Effector memory CD4-positive, alpha-beta T cell (primary cell): ENCODE data around the gene C11orf86.
"Not testable (repeated sequence)": the region's sequence is repeated elsewhere in the genome, so short reads cannot be mapped to it uniquely, and the experiment has no call there.

ENCODE experiments used
- DNase-seq, 3 donors: peaks; one replicate each; pipeline ENCODE4 v3.0.0-alpha.2; 2020
- H3K27ac ChIP-seq: 2 replicates; pipeline ENCODE4 v1.7.0; 2013; ENCODE audit warnings: mild to moderate bottlenecking, low read length, moderate library complexity; ENCODE audit not compliant: insufficient read depth, poor library complexity, severe bottlenecking
- H3K27me3 ChIP-seq: replicated peaks from 2 replicates; pipeline ENCODE4 v1.7.0; 2013; ENCODE audit warnings: mild to moderate bottlenecking, low read length; ENCODE audit not compliant: insufficient read depth, control insufficient read depth, poor library complexity, severe bottlenecking
- H3K36me3 ChIP-seq: 2 replicates; pipeline ENCODE4 v1.7.0; 2013; ENCODE audit warnings: mild to moderate bottlenecking, low read length, moderate library complexity; ENCODE audit not compliant: control insufficient read depth, insufficient read depth
- H3K4me1 ChIP-seq: 2 replicates; pipeline ENCODE4 v1.7.0; 2013; ENCODE audit warnings: low read length, mild to moderate bottlenecking; ENCODE audit not compliant: control insufficient read depth, insufficient read depth, poor library complexity, severe bottlenecking
- H3K4me3 ChIP-seq: 2 replicates; pipeline ENCODE4 v1.7.0; 2013; ENCODE audit warnings: low read length, low read depth, mild to moderate bottlenecking; ENCODE audit not compliant: insufficient read depth, poor library complexity, severe bottlenecking
- H3K9me3 ChIP-seq: 2 replicates; pipeline ENCODE4 v1.7.0; 2013; ENCODE audit warnings: mild to moderate bottlenecking, low read length, moderate library complexity; ENCODE audit not compliant: control insufficient read depth

C11orf86 gene

GRCh38 chr11:66951135-66951534, 24.0 kb upstream of the C11orf86 start:
- Histone ChIP-seq H3K4me1 (no peaks in the 10 kb centered on the region), H3K9me3 (no peaks in the 10 kb centered on the region), H3K27ac (no peak overlapping the region), H3K4me3 (no peak overlapping the region), H3K27me3 (no peaks in the 10 kb centered on the region), H3K36me3 (no peaks in the 10 kb centered on the region)
- DNase-seq: no peak

- no peak overlapping the region for H3K4me3 ChIP-seq
- no peak for DNase-seq
- H3K9me3 ChIP-seq: no peaks in the 10 kb centered on the region
- H3K4me1 ChIP-seq: no peaks in the 10 kb centered on the region
- no peaks in the 10 kb centered on the region for H3K36me3 ChIP-seq
- no peaks in the 10 kb centered on the region for H3K27me3 ChIP-seq
- H3K27ac ChIP-seq: no peak overlapping the region
Observed at GRCh38 chr11:66951927-66952337, 23.2 kb upstream of the C11orf86 start.

DNA sequence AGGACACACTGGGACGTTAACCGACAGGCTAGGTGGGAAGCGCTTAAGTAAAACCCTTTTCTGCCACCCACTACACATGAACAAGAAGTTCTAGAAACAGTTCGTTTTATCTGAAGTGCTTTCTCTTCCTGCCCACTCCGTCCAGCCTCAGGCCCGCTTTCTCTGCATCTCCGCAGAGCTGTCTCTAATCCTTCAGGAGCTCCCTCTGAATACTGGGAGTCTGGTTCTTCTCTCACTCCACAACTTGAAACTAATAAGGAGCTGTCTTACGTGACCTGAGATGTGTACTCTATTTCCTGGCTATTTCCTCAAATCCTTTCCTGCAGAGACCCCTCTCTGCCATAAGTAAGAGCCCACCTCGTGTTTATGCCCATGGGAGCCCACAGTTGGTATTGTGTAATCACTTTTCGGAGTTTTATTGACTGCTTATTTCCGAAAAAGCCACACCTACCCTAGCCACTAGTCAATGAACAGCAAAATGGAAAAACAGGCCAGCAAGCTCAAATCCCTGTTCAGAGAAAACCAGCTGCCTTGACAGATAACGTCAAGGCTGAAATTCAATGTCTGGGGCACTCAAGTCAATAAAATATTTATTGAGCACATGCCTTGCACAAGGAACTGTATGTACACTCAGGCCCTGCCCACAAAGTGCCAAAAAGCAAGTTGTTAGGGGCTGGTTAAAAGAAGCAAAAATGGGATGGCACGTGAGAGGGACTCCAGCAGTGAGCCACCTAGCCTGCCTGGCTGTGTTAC, 21.8 kb upstream of the C11orf86 start:
- Histone ChIP-seq H3K4me1 (peaks cover 3% of the 10 kb centered on the region), H3K36me3 (no peaks in the 10 kb centered on the region)
- no peak for DNase-seq

DNA sequence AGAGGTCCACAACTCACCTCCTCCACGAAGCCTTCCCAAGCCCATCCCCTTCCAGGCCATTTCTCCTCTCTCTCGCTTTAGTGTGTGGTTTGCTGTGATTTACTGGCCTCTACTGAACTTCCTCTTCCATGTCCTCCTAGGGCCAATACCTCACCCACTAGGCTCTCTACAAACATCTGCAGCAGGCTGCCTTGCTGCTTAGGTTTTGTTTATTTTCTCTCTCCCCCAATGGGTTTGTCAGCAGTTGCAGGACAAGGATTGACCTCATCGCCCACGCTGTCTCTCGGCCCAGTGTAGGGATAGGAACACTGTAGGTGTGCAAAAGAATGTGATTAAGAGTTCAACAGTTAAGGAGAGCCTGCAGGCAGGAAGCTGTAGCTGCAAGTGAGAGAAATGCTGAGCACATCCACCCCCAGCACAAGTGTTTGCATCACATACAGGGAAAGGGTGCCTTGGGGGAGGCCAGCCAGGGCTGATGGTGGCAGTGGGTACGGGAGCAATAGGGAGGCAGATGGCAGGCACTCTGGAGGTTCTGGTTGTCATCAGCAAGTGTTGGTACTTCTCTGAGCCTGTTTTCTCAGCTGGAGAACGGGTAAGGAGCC, 18.3 kb upstream of the C11orf86 start:
- Histone ChIP-seq H3K27ac (no peak overlapping the region), H3K36me3 (no peaks in the 10 kb centered on the region), H3K27me3 (no peaks in the 10 kb centered on the region), H3K4me1 (peaks cover 11% of the 10 kb centered on the region), H3K9me3 (no peaks in the 10 kb centered on the region), H3K4me3 (no peak overlapping the region)
- DNase-seq: no peak

More for the DNA sequence above, 21.8 kb upstream of the C11orf86 start:
- Histone ChIP-seq H3K27me3 (no peaks in the 10 kb centered on the region), H3K9me3 (no peaks in the 10 kb centered on the region), H3K4me3 (no peak overlapping the region), H3K27ac (no peak overlapping the region)

GRCh38 chr11:66957971-66958231, 17.2 kb upstream of the C11orf86 start:
- Histone ChIP-seq H3K4me3 (peak overlapping the region; percentile 74), H3K9me3 (no peaks in the 10 kb centered on the region), H3K4me1 (peaks cover 11% of the 10 kb centered on the region), H3K27ac (no peak overlapping the region), H3K27me3 (no peaks in the 10 kb centered on the region), H3K36me3 (no peaks in the 10 kb centered on the region)
- no peak for DNase-seq

- peaks cover 11% of the 10 kb centered on the region for H3K4me1 ChIP-seq
- H3K27me3 ChIP-seq: no peaks in the 10 kb centered on the region
- DNase-seq: peak; percentile 93 to 96 (median 96)
- no peaks in the 10 kb centered on the region for H3K36me3 ChIP-seq
- peak within 1 kb of the TSS; percentile 74 for H3K4me3 ChIP-seq
- no peaks in the 10 kb centered on the region for H3K9me3 ChIP-seq
- no peak within 1 kb of the TSS for H3K27ac ChIP-seq
Observed at GRCh38 chr11:66958232-66958955, 16.7 kb upstream of the C11orf86 start, which contains the start of gene PC. Gene PC, minus strand, starts transcription at chr11:66958383. Its CDS starts 86,224 bp downstream, at chr11:66872159.

DNA sequence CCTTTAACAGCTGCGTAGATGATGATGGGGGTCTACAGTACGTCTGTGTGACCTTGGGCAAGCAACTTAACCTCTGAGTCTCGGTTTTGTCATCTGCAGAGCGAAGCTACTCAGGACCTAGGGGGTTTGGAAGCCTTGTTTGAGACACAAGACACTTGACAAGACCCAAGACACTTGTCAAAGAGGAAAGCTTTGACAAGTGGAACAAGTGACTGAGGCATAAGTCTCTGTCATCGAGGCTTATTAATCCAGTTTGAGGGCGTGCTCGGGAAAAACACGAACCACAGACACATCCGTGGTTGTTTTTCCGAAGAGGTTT, 16.2 kb upstream of the C11orf86 start:
- H3K27me3 ChIP-seq: no peaks in the 10 kb centered on the region

DNA sequence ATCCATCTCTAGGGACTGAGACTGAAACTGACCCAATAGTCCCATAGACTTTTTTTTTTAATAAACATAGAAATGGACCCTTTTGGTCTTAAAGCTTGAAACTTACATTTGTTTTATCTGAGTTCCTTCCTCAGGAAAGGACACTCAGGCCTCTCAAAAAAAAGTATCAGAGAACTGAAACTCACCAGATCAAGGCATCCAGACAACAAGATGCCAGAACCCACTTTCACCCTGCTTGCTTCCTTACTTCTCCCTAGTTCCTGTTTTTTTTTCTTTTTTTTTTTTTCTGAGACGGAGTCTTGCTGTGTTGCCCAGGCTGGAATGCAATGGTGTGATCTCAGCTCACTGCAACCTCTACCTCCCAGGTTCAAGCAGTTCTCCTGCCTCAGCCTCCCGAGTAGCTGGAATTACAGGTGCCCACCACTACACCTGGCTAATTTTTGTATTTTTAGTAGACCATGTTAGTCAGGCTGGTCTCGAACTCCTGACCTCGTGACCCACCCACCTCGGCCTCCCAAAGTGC, 13.4 kb upstream of the C11orf86 start:
- H3K27ac ChIP-seq, H3K27me3 ChIP-seq, H3K36me3 ChIP-seq, H3K4me3 ChIP-seq, H3K9me3 ChIP-seq, DNase-seq: not testable (repeated sequence)
- H3K4me1 ChIP-seq: peaks cover 11% of the 10 kb centered on the region

More for the DNA sequence above, 16.2 kb upstream of the C11orf86 start:
- no peaks in the 10 kb centered on the region for H3K9me3 ChIP-seq
- H3K4me1 ChIP-seq: peaks cover 11% of the 10 kb centered on the region
- no peak for DNase-seq
- no peak overlapping the region for H3K27ac ChIP-seq
- H3K4me3 ChIP-seq: peak overlapping the region; percentile 74
- no peaks in the 10 kb centered on the region for H3K36me3 ChIP-seq

GRCh38 chr11:66962247-66962646, 12.9 kb upstream of the C11orf86 start:
- Histone ChIP-seq H3K36me3 (no peaks in the 10 kb centered on the region), H3K27me3 (no peaks in the 10 kb centered on the region), H3K9me3 (no peaks in the 10 kb centered on the region), H3K4me1 (peaks cover 11% of the 10 kb centered on the region), H3K4me3 (no peak overlapping the region), H3K27ac (no peak overlapping the region)
- DNase-seq: no peak

DNA sequence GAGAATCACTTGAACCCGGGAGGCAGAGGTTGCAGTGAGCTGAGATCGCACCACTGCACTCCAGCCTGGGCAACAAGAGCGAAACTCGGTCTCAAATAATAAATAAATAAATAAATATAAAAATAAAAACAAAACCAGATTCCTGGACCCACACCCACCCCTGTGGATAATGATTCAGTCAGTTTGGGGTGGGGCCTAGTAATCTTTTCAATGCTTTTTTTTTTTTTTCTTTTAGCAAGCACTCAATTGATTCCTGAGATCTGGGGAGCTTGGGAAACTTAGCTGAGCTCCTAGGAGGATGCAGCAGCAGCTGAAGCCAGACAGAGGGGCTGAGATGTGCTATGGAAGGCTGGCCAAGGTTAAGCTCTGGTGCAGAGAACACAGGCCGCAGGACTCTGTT, 12.3 kb upstream of the C11orf86 start:
- Histone ChIP-seq H3K36me3 (no peaks in the 10 kb centered on the region), H3K9me3 (no peaks in the 10 kb centered on the region), H3K4me3 (no peak overlapping the region), H3K27me3 (no peaks in the 10 kb centered on the region), H3K27ac (no peak overlapping the region), H3K4me1 (peaks cover 8% of the 10 kb centered on the region)
- no peak for DNase-seq
